Subcutaneous adipose tissue (tissue), 4 donors: ENCODE data around the gene FOXC1. TPM values are rescaled to one million over a fixed set of nuclear protein-coding genes. Genes with fewer than 3 reads are reported as not detected.

Experiments
- total RNA-seq, 4 donors: library from RNA; depleted of rRNA; stranded (reverse); fragments of >200 nt; gene quantifications; one replicate each; pipeline ENCODE4 v1.1.0, GENCODE V29; 2016
- TF ChIP-seq, protein P1 (sequence below): fragments of 450-650 bp; IDR thresholded peaks from one replicate; pipeline ENCODE4 v1.5.1; 2016; ENCODE audit warnings: low read depth, mild to moderate bottlenecking, control low read depth, antibody characterized with exemption, moderate library complexity

Gene FOXC1
- total RNA-seq, 4 donors from 2014 or later: 4.8 to 11.3 (median 8.6) TPM

DNA sequence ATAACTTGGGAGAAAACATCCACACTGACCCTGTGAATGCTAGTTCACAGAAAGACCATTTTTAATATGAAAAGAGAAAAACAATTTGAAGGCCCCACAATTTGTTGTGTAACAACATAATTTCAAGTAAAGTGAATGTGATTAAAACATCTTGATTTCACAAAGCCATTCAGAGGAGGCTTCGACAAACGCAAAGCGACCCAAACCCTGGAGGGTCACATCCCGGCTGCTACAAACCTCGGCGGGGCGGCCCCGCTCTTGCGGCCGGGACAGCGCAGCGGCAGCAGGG lies 14.0 kb downstream of the FOXC1 start:
- TF ChIP-seq, protein P1, sequence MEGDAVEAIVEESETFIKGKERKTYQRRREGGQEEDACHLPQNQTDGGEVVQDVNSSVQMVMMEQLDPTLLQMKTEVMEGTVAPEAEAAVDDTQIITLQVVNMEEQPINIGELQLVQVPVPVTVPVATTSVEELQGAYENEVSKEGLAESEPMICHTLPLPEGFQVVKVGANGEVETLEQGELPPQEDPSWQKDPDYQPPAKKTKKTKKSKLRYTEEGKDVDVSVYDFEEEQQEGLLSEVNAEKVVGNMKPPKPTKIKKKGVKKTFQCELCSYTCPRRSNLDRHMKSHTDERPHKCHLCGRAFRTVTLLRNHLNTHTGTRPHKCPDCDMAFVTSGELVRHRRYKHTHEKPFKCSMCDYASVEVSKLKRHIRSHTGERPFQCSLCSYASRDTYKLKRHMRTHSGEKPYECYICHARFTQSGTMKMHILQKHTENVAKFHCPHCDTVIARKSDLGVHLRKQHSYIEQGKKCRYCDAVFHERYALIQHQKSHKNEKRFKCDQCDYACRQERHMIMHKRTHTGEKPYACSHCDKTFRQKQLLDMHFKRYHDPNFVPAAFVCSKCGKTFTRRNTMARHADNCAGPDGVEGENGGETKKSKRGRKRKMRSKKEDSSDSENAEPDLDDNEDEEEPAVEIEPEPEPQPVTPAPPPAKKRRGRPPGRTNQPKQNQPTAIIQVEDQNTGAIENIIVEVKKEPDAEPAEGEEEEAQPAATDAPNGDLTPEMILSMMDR: no peak

- TF ChIP-seq, protein P1: no peak
Measured at GRCh38 chr6:1624058-1624850, 14.5 kb downstream of the FOXC1 start.

GRCh38 chr6:1624851-1625781 lies 15.4 kb downstream of the FOXC1 start:
- TF ChIP-seq, protein P1: no peak

GRCh38 chr6:1625794-1626435 lies 16.2 kb downstream of the FOXC1 start:
- TF ChIP-seq, protein P1: no peak

DNA sequence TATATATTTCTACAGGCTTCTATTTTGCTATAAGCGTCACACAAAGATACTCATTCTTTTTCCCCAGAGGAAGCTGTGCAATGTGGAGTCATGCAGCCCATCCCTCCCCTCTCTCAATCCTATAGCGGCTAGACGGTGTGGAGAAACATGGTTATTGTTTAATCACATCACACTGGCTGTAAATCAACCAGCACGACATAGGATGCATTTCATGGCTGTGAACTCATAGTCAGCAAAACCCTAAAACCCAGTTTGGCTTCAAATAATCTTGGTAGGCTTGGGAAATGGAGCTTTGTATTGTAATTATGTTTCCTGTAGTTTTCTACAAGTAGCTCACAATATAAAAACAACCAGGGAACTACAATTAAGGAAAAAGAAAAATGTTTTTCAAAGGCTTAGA lies 16.8 kb downstream of the FOXC1 start:
- TF ChIP-seq, protein P1: no peak

GRCh38 chr6:1627827-1628560 lies 18.3 kb downstream of the FOXC1 start:
- TF ChIP-seq, protein P1: no peak
